Germinal center (tissue), 1 donor: ENCODE measurements around the gene PLS3.

ENCODE experiments used
- DNase-seq: peaks from one replicate; pipeline ENCODE4 v3.0.0; 2012; ENCODE audit warnings: mixed read lengths, low spot score

The PLS3 gene

DNA sequence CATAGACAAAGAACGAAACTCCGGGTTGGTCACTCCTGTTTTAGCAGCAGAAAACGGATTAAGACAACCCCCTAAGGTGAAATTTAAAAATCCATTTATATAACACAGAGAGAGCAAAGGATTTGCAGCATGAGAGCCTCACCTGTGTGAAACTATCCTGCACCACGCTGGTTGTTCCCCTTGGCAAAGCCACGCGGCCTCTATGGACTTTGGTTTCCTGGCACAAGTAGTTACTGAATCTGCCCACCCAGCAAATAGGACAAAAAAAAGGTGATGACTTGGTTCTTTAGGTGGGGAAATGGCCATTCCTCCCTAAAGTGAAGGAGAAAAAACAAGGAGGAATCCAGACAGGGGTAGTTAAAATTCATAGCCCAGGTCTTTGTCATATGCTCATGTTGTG is 133.1 kb downstream of the PLS3 start:
- DNase-seq = no peak

GRCh38 chrX:115696039-115696438 is 135.1 kb downstream of the PLS3 start:
- no peak for DNase-seq

DNA sequence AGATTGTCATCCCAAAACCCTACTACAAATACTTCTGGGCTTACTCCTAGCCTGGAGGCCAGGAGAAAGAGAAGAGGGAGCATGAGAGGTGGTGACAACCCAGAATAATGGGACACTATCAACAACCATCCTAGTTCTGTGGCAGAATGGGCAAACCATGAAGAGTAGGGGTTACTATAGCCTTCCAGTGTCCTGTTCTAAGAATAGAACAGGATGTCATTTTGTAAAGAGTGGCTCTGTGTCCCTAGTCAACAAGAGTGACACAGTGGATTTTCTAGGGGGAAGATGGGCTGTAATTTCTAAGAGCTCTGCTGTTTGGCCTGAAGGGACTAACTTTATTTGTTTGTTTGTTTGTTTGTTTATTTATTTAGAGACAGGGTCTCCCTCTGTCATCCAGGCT is 136.0 kb downstream of the PLS3 start:
- no peak for DNase-seq

GRCh38 chrX:115697806-115698205 is 136.8 kb downstream of the PLS3 start:
- DNase-seq = no peak
